PFSK-1 (cell line): ENCODE results near the gene JRKL.

Source experiments
- FOXP2 ChIP-seq: optimal IDR thresholded peaks from 2 replicates; pipeline ENCODE3; 2011; ENCODE audit warnings: borderline replicate concordance, control low read depth, inconsistent platforms; ENCODE audit not compliant: insufficient read depth; ENCODE audit errors: extremely low read length, extremely low read depth
- SIN3A ChIP-seq: IDR thresholded peaks from 2 replicates; pipeline ENCODE4 v1.6.1; 2012; ENCODE audit warnings: mild to moderate bottlenecking, low read length, moderate library complexity, borderline replicate concordance; ENCODE audit not compliant: insufficient read depth

- TF ChIP-seq FOXP2, result no peak
- TF ChIP-seq SIN3A, result no peak
Measured at GRCh38 chr11:96358321-96358720, 31.5 kb upstream of the JRKL start.
